HG03139 (cell line): ENCODE measurements around the gene RING1.

ENCODE experiments used
- ATAC-seq: cut with Tn5 transposase; IDR thresholded peaks from one replicate; pipeline ENCODE4 v1.9.1; 2021; ENCODE audit not compliant: unreplicated experiment

RING1 gene

GRCh38 chr6:33241968-33242367 is 33.7 kb downstream of the RING1 start:
- no peak for ATAC-seq

GRCh38 chr6:33243476-33243875 is 35.2 kb downstream of the RING1 start:
- ATAC-seq = no peak

GRCh38 chr6:33247977-33248642 is 39.8 kb downstream of the RING1 start:
- no peak for ATAC-seq

- ATAC-seq = no peak
Observed at GRCh38 chr6:33248643-33248931, 40.3 kb downstream of the RING1 start.

- peak; percentile 86 for ATAC-seq
Observed at GRCh38 chr6:33248932-33249731, 40.8 kb downstream of the RING1 start.

- no peak for ATAC-seq
Observed at GRCh38 chr6:33249732-33250630, 41.7 kb downstream of the RING1 start.

GRCh38 chr6:33250731-33251130 is 42.4 kb downstream of the RING1 start:
- ATAC-seq = no peak

- ATAC-seq = no peak
Observed at GRCh38 chr6:33251395-33252012, 43.2 kb downstream of the RING1 start.

- no peak for ATAC-seq
Observed at GRCh38 chr6:33252759-33253158, 44.5 kb downstream of the RING1 start.

- no peak for ATAC-seq
Observed at GRCh38 chr6:33254591-33254990, 46.3 kb downstream of the RING1 start.

- ATAC-seq = no peak
Observed at GRCh38 chr6:33259032-33259431, 50.7 kb downstream of the RING1 start.
